K562 (cell line): ENCODE results near the gene KCNV2. TPM values are rescaled to one million over a fixed set of nuclear protein-coding genes. Genes with fewer than 3 reads are reported as not detected.

ENCODE experiments used
- ATAC-seq: fragments of 200-7000 bp; cut with Tn5 transposase; 3 replicates; pipeline ENCODE4 v1.9.1; 2020; ENCODE audit warnings: moderate library complexity
- BruUV-seq: library from RNA; stranded (reverse); fragments of 400-500 nt; replicated peaks from 2 replicates; lab custom pipeline; 2021; lab: Mats Ljungman, UMichigan
- CTCF ChIA-PET: fragments of 300-600 bp; formaldehyde crosslinking; extraction: SDS; loops from one replicate; lab custom pipeline; 2021; ENCODE audit warnings: low intra/inter-chr PET ratio; lab: Yijun Ruan, JAX
- POLR2A ChIA-PET: fragments of 300-600, 350-650 bp; sonication (Branson Sonifier 250); formaldehyde crosslinking; extraction: SDS; loops from one replicate; lab custom pipeline; 2021; ENCODE audit warnings: antibody characterized with exemption, inconsistent platforms; lab: Yijun Ruan, JAX
- DNase-seq, 4 experiments: peaks; one replicate each; pipeline versions ENCODE4 v3.0.0 to v3.0.0-alpha.2; 2011 to 2018; ENCODE audit warnings: low spot score in 3 of 4, mixed read lengths in 3 of 4; ENCODE audit errors: extremely low read depth in 1 of 4
- FAIRE-seq: peaks from 2 replicates; lab custom pipeline; 2011; peaks lifted over from hg19 to GRCh38; lab: Jason Lieb, UNC
- H2AFZ ChIP-seq: 2 replicates; pipeline ENCODE4 v1.6.0; 2011; ENCODE audit warnings: low read depth, low read length, control low read depth, inconsistent platforms
- H3K27ac ChIP-seq: fragments of 200-600 bp; 3 replicates; pipeline ENCODE4 v1.8.0; 2011; ENCODE audit warnings: low read depth, mild to moderate bottlenecking, control low read depth, inconsistent platforms, low read length, moderate library complexity, mixed read lengths; ENCODE audit errors: extremely low read depth
- H3K27me3 ChIP-seq, 2 experiments: fragments of 300-600 bp in 1 of 2; 2 replicates in 1 of 2; 3 replicates in 1 of 2; pipeline versions ENCODE4 v1.6.0 to v1.8.0; 2011; ENCODE audit warnings: inconsistent platforms in 2 of 2, low read length in 2 of 2, mild to moderate bottlenecking in 1 of 2, mixed read lengths in 1 of 2, moderate library complexity in 1 of 2; ENCODE audit not compliant: control insufficient read depth in 2 of 2, insufficient read depth in 2 of 2
- H3K36me3 ChIP-seq: fragments of 300-600 bp; 3 replicates; pipeline ENCODE4 v1.8.0; 2011; ENCODE audit warnings: mild to moderate bottlenecking, low read length, inconsistent platforms; ENCODE audit not compliant: control insufficient read depth, insufficient read depth
- H3K4me1 ChIP-seq, 2 experiments: fragments of 200-600 bp in 1 of 2; replicated peaks in 1 of 2; 2 replicates in 1 of 2; 3 replicates in 1 of 2; pipeline versions ENCODE4 v1.5.1 to v1.8.0; 2011; ENCODE audit warnings: inconsistent platforms in 2 of 2, low read length in 2 of 2, mild to moderate bottlenecking in 1 of 2, mixed read lengths in 1 of 2, moderate library complexity in 1 of 2; ENCODE audit not compliant: control insufficient read depth in 2 of 2, insufficient read depth in 2 of 2
- H3K4me2 ChIP-seq: 2 replicates; pipeline ENCODE4 v1.6.1; 2011; ENCODE audit warnings: low read length, control low read depth, inconsistent platforms, mixed read lengths; ENCODE audit not compliant: insufficient read depth
- H3K4me3 ChIP-seq: fragments of 200-600 bp; sonication (generic), shearing (Covaris generic); 2 replicates; pipeline ENCODE4 v1.5.1; 2016; ENCODE audit warnings: control low read depth, inconsistent platforms
- H3K79me2 ChIP-seq: fragments of 200-600 bp; 3 replicates; pipeline ENCODE4 v1.8.0; 2011; ENCODE audit warnings: low read length, inconsistent platforms; ENCODE audit not compliant: control insufficient read depth, insufficient read depth
- H3K9ac ChIP-seq, 2 experiments: 2 replicates each; pipeline versions ENCODE4 v1.6.0 to v1.6.1; 2011; ENCODE audit warnings: low read depth in 2 of 2, low read length in 2 of 2, control low read depth in 1 of 2, inconsistent platforms in 1 of 2, mild to moderate bottlenecking in 1 of 2, mixed read lengths in 1 of 2; ENCODE audit not compliant: insufficient read depth in 1 of 2
- H3K9me1 ChIP-seq: one replicate; pipeline ENCODE4 v1.6.0; 2011; ENCODE audit warnings: inconsistent platforms, mild to moderate bottlenecking, low read length, moderate library complexity; ENCODE audit not compliant: control insufficient read depth, insufficient read depth
- H3K9me3 ChIP-seq: replicated peaks from 2 replicates; pipeline ENCODE4 v1.5.1; 2011; ENCODE audit warnings: low read depth, low read length, inconsistent platforms; ENCODE audit not compliant: control insufficient read depth, insufficient read depth
- H4K20me1 ChIP-seq: replicated peaks from 2 replicates; pipeline ENCODE4 v1.6.1; 2011; ENCODE audit warnings: low read length, inconsistent platforms, mixed read lengths; ENCODE audit not compliant: control insufficient read depth, insufficient read depth
- BHLHE40 ChIP-seq: IDR thresholded peaks from 2 replicates; pipeline ENCODE4 v1.6.1; 2011; ENCODE audit warnings: low read length, improper control_type of control experiment
- CBX1 ChIP-seq: sonication (generic); IDR thresholded peaks from 2 replicates; pipeline ENCODE4 v1.6.1; 2016; ENCODE audit warnings: antibody characterized with exemption, low read depth, mild to moderate bottlenecking
- EP300 ChIP-seq: IDR thresholded peaks from 2 replicates; pipeline ENCODE4 v1.6.1; 2012; ENCODE audit warnings: low read length, improper control_type of control experiment
- FOSL1 ChIP-seq: fragments of 200-800 bp; sonication (Bioruptor generic); conservative IDR thresholded peaks from 2 replicates; pipeline ENCODE4 v1.6.1; 2016; ENCODE audit warnings: missing genetic modification characterization, missing compliant biosample characterization
- MCM5 ChIP-seq: fragments of 450-650 bp; IDR thresholded peaks from 2 replicates; pipeline ENCODE4 v1.6.1; 2016; ENCODE audit warnings: low read depth
- SMARCA5 ChIP-seq: fragments of 450-650 bp; IDR thresholded peaks from 2 replicates; pipeline ENCODE4 v1.6.1; 2016
- STAG1 ChIP-seq: sonication (generic); formaldehyde crosslinking; IDR thresholded peaks from 2 replicates; pipeline ENCODE4 v1.5.0; 2020; ENCODE audit warnings: missing genetic modification reagents, borderline replicate concordance
- YBX1 ChIP-seq: fragments of 450-650 bp; IDR thresholded peaks from 2 replicates; pipeline ENCODE4 v1.7.1; 2016; ENCODE audit warnings: mild to moderate bottlenecking
- ZNF780A ChIP-seq: fragments of 250-450 bp; sonication (Bioruptor Pico); IDR thresholded peaks from 2 replicates; pipeline ENCODE4 v1.5.0; 2021; ENCODE audit warnings: mild to moderate bottlenecking
- WGBS: fragments of 100-300 bp; shearing (Covaris generic); methylation state at CpG from one replicate; pipeline ENCODE4 v1.1.6; 2016; ENCODE audit warnings: low coverage, mixed read lengths; ENCODE audit not compliant: insufficient coverage; ENCODE audit errors: missing lambda C conversion rate; 5-methylcytosine and 5-hydroxymethylcytosine counted together
- in situ Hi-C: fragments of 300-500 bp; cut with MboI; formaldehyde crosslinking; loops from 4 replicates; pipeline ENCODE4 v1.15.0; 2018; ENCODE audit warnings: inconsistent platforms, mixed read lengths
- intact Hi-C: fragments of 100-400 bp; cut with micrococcal nuclease; formaldehyde crosslinking; loops from 2 replicates; pipeline ENCODE4 v1.14.2; 2022
- polyA plus RNA-seq, 8 experiments: library from polyadenylated mRNA; depleted of rRNA in 4 of 8; stranded (reverse) in 5 of 8; unstranded in 3 of 8; fragments of >200 nt; fragmentation: Nextera tagmentation in 2 of 8; fragmentation: Illumina TruSeq in 1 of 8; extraction: Ambion mirVana in 2 of 8; extraction: Trizol in 1 of 8; gene quantifications; 2 replicates each; pipeline versions ENCODE4 v1.2.1 to v1.2.3, GENCODE V29; 2011 to 2014; ENCODE audit warnings: inconsistent platforms in 1 of 8, missing spikeins in 1 of 8
- total RNA-seq, 7 experiments: library from RNA; depleted of rRNA in 6 of 7; stranded (reverse); fragments of >200 nt in 6 of 7; fragmentation: Illumina TruSeq in 2 of 7; extraction: Trizol in 2 of 7; gene quantifications; 2 replicates each; pipeline versions ENCODE4 v1.2.1 to v1.2.3, GENCODE V29; 2011 to 2021; ENCODE audit warnings: low replicate concordance in 1 of 7

The KCNV2 gene
- total and polyA plus RNA-seq, 9 of the 15 experiments (the other 6 are each of a cell fraction or from before 2014, with no cell fraction given), result 0.03 TPM; not detected in 8

GRCh38 chr9:2741441-2742158 is 24.3 kb downstream of the KCNV2 start:
- no peaks in the 10 kb centered on the region for H3K9me1 ChIP-seq
- H3K9ac ChIP-seq, result no peak overlapping the region
- no TSS peak for BruUV-seq
- H3K36me3 ChIP-seq, result 0 out of 3 replicates have a peak, but pooled peaks cover 3% of the 10 kb centered on the region
- H3K27ac ChIP-seq, result no peak overlapping the region
- ChIA-PET CTCF (no interaction called here), POLR2A (no interaction called here)
- ATAC-seq, result no peak
- H3K27me3 ChIP-seq, result no peaks in the 10 kb centered on the region
- H3K9me3 ChIP-seq, result no peaks in the 10 kb centered on the region
- H3K4me1 ChIP-seq, result no peaks in the 10 kb centered on the region; a peak in 3 of 5 replicates
- H4K20me1 ChIP-seq, result no peaks in the 10 kb centered on the region
- no peak overlapping the region for H3K4me2 ChIP-seq
- in situ Hi-C loops, result no loop called here
- TF ChIP-seq SMARCA5 (no peak), ZNF780A (CRISPR knock-in tag) (no peak), YBX1 (no peak), STAG1 (CRISPR knock-in tag) (no peak), MCM5 (no peak), EP300 (no peak), BHLHE40 (no peak)
- 93% methylated on average over 5 of the region's 6 CpGs for WGBS
- H2AFZ ChIP-seq, result no peak overlapping the region
- H3K79me2 ChIP-seq, result no peaks in the 10 kb centered on the region
- no peak for FAIRE-seq
- DNase-seq, result no peak
- intact Hi-C loops, result no loop called here
- no peak overlapping the region for H3K4me3 ChIP-seq

DNA sequence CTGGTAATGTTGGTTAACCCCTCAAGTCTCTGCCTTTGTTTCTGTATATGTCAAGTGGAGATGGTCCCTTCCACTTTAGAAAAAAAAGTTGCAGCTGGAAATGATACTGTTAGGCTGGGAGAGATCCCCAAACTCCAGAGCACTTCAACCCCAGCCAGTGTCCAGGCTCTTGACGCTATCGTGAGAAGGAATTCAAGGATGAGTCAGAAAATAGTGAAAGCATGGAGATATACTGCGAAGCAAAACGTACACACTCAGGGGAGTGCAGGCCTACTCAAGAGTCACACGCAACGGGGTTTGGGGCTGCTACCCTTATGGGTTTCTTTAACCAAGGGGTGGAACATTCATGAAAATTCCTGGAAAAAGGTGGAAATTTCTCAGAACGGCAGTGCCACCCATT is 24.9 kb downstream of the KCNV2 start:
- 64% methylated on average over 7 of the region's 7 CpGs for WGBS
- H4K20me1 ChIP-seq, result no peaks in the 10 kb centered on the region
- intact Hi-C loops (no loop called here), in situ Hi-C loops (no loop called here)
- H3K36me3 ChIP-seq, result 0 out of 3 replicates have a peak, but pooled peaks cover 3% of the 10 kb centered on the region
- no peak for ATAC-seq
- no peak overlapping the region for H3K9ac ChIP-seq
- no peaks in the 10 kb centered on the region for H3K79me2 ChIP-seq
- CTCF ChIA-PET, result no interaction called here
- no peaks in the 10 kb centered on the region for H3K9me1 ChIP-seq
- no peak for DNase-seq
- H3K4me2 ChIP-seq, result no peak overlapping the region
- no peaks in the 10 kb centered on the region; a peak in 3 of 5 replicates for H3K4me1 ChIP-seq
- no peak overlapping the region for H3K27ac ChIP-seq
- TF ChIP-seq CBX1, result no peak
- TF ChIP-seq FOSL1 (tag), result peak; percentile 46; the same call in 1 of the 2 replicates
- TF ChIP-seq, all 486 proteins: peak for 1
- Histone ChIP-seq H2AFZ (no peak overlapping the region), H3K27me3 (no peaks in the 10 kb centered on the region), H3K4me3 (no peak overlapping the region), H3K9me3 (no peaks in the 10 kb centered on the region)
- BruUV-seq, result no TSS peak
- no peak for FAIRE-seq
- POLR2A ChIA-PET, result no interaction called here
